GM19099 (cell line): Measurements from ENCODE around the gene KCNAB2.

Experiments
- POLR2A ChIP-seq: IDR thresholded peaks from 3 replicates; pipeline ENCODE4 v1.6.1; 2011; ENCODE audit warnings: low read depth; ENCODE audit not compliant: insufficient read length; ENCODE audit errors: extremely low read depth

KCNAB2 gene

DNA sequence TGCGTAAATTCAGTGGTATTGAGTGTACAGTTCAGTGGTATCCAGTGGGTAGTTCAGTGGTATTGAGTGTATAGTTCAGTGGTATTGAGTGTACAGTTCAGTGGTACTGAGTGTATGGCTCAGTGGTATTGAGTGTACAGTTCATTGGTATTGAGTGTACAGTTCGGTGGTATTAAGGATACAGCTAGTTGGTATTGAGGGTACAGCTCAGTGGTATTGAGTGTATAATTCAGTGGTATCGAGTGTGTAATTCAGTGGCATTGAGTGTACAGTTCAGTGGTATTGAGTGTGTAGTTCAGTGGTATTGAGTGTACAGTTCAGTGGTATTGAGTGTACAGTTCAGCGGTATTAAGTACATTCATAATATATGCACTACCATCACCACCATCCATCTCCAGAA is 23.5 kb upstream of the KCNAB2 start:
- no peak for TF ChIP-seq POLR2A

DNA sequence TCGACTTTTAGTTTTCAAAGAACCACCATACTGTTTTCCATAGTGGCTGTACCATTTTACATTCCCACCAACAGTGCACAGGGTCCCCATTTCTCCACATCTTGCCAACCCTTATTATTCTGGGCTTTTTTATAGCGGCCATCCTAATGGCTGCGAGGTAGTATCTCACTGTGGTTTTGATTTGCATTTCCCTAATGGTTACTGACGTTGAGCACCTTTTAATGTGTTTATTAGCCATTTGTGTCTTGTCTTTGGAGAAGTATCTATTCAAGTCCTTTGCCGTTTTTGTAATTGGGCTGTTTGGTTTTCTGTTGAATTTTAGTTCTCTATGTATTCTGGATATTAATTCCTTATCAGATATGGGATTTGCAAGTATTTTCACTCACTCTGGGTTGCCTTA is 22.3 kb upstream of the KCNAB2 start:
- TF ChIP-seq POLR2A, result no peak

DNA sequence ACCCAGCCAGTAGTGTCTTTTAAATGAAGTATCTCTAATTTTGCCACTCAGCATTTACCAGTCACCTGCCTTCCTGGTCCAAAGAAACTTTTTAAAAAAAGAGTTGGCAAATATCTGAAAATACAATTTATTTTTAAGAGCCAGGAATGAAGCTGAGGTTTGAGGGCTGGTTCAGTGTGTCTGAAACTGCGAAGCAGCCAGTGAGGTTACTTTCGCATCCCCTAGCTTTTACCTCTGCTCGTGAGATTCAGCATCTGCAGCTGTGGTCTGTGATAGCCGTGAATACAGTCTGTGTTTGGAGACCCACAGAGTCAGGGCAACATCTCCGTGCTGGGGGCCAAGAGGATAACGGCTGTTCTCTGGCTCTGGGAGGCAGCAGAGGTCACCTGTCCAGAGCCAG is 21.3 kb upstream of the KCNAB2 start:
- TF ChIP-seq POLR2A, result no peak

DNA sequence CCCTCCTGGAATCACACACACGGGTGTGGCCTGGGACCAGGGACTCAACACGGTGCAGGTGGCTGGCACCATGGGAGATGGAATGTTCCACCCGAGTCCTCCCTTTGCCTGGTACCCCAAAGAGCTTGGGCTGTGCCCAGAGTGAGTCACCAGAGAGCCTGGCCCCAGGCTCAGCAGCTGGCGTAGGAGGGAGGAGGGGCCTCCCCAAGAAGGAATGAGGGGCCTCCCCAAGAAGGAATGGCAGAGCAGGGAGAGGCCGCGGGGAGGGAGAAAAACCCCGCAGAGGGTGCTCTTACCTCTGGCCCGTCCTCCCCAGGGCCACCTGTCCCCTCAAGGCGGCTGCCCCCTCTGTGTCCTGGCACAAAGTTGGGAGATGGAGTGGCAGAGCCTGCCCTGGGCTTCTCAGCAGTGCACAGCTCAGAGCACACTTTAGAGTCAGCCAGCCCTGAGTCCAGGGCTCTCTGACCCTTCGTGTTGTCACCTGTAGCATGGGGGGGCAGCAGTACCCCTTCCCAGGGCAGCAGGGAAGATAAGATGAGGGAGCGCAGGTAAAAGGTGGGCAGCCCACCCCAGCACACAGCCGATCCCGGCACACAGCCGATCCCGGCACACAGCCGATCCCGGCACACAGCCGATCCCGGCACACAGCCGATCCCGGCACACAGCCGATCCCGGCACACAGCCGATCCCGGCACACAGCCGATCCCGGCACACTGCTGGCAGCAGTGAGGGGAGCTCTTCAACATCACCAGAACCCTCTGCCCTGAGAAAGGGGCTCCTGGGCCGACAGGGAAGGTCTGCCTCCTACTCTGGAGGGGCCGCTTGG is 20.2 kb upstream of the KCNAB2 start:
- no peak for TF ChIP-seq POLR2A

DNA sequence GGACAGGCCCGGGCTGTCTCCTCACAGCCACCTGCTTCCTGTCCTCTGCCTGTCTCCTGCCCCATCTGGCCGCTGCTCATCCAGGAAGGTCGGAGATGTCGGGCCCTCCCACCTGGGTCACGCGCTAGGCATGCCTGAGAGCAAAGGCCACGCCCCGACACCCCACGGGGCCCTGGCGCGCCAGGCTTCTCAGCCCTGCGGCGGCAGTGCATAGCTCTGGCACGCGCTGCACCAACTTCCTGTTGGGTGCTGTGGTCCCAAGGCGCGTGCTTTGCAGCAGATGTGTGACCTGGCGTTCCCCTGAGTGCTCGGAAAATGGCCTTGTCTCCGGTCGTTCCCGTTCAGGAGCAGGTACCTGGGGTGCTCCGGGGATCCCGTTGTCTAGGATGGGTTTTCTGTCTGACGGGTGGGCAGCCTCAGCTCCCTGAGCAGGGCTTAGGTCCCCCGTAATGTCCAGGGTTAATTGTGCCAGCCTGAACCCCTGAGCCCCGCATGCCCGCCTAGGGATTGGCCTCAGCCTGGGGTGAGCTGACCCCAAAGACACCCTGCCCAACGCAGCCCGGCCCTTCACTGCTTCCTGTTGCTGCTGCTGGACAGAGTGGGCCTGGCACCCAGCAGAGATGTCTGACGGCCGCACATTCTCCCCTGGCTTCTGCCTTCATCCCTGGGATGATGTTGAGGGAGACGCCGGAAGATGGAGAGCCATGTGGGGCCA is 19.4 kb upstream of the KCNAB2 start:
- TF ChIP-seq POLR2A, result peak; percentile 88

DNA sequence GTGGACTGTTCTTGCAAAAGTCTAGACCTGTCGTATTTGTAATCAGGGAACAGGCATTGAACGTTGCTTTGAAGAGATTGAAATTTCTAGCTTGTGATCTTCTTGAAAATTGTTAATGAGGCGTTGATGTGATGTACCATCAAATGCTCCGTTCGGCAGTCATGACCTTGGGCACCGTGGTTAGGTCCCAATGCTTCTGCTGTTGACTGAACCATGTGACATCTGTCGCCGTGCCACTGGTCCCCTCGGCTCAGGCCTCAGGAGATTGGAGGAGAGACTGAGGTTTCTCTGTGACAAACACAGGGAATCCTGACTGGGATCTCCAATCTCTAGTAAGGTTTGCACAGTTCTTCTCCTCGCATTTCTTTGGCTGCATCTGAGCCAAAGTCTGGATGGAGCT is 18.1 kb upstream of the KCNAB2 start:
- TF ChIP-seq POLR2A, result no peak

DNA sequence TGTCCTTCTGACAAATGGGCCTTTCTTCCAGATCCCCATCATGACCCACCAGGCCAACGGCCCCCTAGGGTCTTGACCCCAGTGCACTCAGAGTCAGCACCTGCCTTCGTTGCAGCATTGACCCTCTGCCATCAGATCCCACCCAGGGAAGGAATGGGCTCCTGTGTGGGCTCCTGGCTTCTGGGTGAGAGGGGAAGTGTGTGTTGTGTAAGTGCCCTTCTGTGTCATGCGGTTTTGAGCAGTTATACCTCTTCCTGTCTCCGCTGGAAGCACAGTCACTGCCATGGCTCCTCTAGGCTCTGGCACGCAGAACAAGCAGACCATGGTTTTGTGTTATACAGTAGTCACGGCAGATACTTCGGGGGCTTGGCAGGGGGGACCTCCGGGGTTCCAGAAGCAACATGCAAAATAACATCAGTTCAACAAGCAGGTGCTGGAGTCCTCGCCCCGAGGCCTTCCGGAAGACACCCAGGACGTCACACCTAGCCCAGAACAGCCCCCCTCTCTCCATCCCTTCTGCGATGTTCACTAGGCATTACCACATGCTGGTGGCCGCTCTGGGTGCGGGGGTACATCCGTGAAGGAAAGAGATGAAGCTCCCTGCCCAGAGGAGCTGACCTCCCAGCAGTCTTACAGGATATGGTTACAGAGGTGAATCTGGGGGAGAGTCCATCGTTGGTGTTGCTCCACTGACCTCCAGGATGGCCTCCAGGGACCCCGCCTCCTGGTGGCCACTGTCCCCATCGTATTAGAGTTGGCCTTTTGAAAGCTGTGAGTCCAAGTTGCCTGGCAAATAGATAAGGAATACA is 17.4 kb upstream of the KCNAB2 start:
- no peak for TF ChIP-seq POLR2A

DNA sequence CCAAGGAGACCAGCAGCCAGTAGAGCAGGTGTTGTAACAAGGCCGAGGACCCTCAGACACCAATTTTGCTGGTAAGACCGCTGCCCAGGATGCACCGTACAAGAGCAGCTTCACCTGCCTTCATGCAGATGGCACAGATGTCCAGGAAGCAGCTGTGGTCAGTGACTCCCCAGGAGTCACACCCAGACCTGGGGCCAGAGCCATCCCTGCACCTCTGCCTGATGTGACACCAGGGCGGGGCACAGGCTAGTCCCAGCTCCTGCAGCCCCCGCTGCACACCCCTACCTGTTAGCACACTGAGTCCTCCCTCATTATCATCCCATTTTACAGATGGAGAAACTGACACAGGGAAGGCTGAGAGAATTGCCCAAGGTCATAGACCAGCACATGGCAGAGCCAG is 16.3 kb upstream of the KCNAB2 start:
- TF ChIP-seq POLR2A, result no peak

DNA sequence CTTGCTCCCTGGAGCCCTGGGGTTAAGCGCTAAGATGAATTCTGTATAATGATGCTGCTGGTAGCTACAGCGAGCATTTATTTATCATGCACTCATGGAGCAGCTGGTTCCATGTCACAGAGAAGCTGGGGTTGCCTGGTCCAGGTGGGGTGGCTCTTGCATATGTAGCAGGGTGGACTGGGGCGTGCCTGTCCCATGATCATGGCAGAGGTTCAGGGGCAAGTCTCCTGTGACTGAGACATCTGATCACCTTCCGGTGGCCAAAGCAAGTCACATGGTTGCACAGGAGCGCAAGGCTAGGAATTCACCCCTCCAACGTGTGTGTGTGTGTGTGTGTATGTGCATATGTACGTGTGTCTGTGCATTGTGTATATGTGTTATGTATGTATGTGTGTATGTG is 15.6 kb upstream of the KCNAB2 start:
- TF ChIP-seq POLR2A, result no peak

DNA sequence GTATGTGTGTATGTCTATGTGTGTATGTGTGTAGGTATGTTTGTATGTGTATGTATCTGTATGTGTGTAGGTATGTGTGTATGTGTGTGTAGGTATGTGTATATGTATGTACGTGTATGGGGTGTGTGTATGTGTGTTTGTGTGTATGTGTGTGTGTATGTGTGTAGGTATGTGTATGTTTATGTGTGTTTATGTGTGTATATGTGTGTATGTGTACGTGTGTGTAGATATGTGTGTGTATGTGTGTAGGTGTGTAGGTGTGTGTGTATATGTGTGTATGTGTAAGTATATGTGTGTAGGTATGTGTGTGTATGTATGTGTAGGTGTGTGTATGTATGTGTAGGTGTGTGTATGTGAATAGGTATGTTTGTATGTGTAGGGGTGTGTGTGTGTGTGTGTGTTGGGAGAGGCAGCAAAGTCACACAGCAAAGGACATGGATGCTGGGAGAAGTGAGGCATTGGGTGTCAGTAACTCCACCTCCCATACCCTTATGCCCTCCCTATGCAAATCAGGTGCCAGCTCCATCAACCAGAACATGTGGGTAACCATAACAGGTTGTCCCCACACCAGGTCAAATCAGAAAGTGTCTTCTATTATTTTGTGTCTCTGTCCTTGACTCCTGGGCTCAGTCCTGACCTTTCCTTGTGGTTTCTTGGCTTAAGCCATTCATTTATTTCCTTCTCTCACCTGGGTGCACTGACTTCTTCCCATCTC is 15.0 kb upstream of the KCNAB2 start:
- no peak for TF ChIP-seq POLR2A

DNA sequence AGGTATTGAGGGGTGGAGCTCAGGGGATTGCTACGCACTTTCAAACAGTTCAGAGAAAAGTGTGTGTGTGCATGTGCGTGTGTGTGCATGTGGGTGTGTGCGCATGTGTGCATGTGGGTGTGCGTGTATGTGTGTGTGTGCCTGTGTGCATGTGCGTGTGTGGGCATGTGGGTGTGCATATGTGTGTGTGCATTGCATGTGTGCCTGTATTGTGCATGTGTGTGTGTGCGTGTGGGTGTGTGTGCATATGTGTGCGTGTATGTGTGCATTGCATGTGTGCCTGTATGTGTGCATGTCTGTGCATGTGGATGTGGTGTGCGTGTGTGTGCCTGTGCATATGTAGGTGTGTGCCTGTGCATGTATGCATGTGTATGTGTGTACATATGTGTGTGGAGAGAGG is 12.6 kb upstream of the KCNAB2 start:
- TF ChIP-seq POLR2A, result no peak

DNA sequence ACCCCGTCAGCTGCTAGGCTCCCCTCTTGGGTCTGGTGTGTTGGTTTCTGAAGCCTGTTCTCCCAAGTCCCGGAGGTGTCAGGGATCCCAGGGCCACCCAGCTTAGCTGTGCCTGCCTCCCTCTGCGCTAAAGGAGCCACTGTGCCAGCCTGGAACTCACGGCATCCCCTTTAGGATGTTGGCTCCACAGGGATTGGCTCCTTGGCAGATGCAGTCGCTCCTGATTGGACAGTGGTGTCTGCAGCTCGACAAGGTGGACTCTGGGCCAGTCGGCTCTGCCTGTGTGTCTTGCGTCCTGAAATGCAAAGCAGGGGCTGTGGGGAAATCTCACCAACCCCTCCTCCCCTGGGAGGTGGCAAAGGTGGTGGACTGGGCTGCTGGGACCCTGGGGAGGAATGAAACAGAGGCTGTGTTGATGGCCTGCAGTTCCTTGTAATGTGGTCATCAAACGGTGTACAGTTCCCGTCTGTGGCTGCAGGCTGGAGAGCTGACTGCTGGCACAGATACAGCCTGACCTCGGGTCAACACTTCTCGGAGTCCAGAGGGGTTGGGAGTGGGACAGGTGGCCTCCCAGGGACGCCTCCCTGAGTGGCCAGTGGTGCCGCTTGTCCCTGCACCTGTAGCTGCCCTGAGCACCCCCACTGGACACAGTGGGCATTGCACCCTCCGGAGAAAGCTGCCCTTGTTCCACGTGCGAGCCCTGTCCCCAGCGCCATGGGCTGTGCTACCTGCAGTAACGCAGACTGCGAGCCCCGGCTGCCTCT is 11.5 kb upstream of the KCNAB2 start:
- no peak for TF ChIP-seq POLR2A

DNA sequence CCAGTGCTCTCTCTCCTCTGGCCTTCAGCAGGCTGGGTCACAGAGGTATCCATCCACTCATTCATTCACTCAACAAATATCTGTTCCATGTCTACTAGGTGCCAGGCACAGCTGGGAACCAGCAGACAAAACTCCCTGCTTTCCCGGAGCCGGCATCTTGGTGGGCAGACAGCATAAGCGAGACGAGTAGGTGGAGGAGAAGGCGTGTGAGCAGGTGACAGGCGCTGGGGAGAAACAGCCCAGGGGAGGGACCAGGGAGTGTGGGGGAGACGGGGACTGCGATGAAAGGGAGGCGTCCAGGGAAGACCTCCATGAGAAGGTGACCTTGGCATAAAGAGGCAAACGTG is 11.0 kb upstream of the KCNAB2 start:
- no peak for TF ChIP-seq POLR2A

DNA sequence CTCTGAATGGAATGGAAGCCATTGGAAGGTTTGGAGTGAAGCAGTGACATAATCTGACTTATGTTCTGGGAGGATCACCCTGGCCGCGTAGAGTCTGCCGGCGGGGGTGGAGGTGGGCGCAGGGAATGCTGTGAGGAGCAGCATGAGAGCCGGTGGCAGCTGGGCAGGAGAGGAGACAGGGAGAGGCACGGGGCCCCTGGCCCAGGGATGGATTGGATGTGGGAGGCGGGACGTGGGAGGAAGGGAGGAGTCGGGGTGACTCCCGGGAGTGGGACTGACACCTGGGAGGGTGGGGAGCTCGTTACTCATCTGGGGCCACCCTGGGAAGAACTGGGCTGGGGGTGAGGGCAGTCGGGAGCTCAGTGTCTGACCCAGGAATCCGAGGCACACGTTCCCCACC is 10.4 kb upstream of the KCNAB2 start:
- no peak for TF ChIP-seq POLR2A
